ENCODE data around the gene PDXK. TPM values are rescaled to one million over a fixed set of nuclear protein-coding genes. Genes with fewer than 3 reads are reported as not detected.

The PDXK gene
- polyA plus RNA-seq, 4 donors = 65.4 to 105 (median 67.6) TPM

DNA sequence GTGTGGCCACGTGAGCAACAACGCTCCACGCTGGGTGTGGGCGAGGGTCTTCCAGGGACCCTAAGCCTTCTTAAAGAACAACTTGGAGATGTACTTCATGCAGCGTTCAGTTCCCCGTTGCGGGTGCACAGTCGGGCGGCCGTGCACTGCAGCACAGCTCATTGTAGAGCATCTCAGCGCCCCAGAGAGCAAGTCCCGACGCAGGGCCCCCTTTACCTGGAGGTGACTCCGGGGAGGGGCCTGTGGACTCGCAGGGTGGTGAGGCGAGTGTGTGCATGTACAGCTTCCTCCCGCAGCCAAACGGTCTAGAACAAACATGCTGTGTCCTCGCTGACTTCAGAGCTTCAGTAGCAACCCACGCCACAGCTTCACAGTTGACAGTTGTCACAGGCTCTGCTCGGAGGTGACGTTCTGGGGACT lies 89.9 kb downstream of the PDXK start:
- WGBS, 3 donors = 79 to 88% (median 82%) methylated on average over 22 of the region's 22 CpGs
- Histone ChIP-seq H3K9me3 (ENCODE audit: control insufficient read depth in 2 of 2, insufficient read depth in 1 of 2, low read depth in 1 of 2, low read length in 1 of 2) (no peaks in the 10 kb centered on the region), H3K4me3 (ENCODE audit: low read depth in 1 of 3, low read length in 3 of 3) (no peak overlapping the region), H3K27ac (ENCODE audit: low read depth in 1 of 3, low read length in 2 of 3) (no peak overlapping the region), H3K4me1 (ENCODE audit: control insufficient read depth in 3 of 3, insufficient read depth in 2 of 3, low read depth in 1 of 3, low read length in 2 of 3) (peaks cover 0 to 4% (median 3%) of the 10 kb centered on the region in 3 donors), H3K36me3 (ENCODE audit: control insufficient read depth in 3 of 3, insufficient read depth in 2 of 3, low read depth in 1 of 3, low read length in 3 of 3) (peaks cover 0 to 26% (median 0%) of the 10 kb centered on the region in 3 donors), H3K27me3 (ENCODE audit: control insufficient read depth in 3 of 3, insufficient read depth in 3 of 3, low read length in 3 of 3) (no peaks in the 10 kb centered on the region)
- FAIRE-seq (no peak), DNase-seq (no peak)

DNA sequence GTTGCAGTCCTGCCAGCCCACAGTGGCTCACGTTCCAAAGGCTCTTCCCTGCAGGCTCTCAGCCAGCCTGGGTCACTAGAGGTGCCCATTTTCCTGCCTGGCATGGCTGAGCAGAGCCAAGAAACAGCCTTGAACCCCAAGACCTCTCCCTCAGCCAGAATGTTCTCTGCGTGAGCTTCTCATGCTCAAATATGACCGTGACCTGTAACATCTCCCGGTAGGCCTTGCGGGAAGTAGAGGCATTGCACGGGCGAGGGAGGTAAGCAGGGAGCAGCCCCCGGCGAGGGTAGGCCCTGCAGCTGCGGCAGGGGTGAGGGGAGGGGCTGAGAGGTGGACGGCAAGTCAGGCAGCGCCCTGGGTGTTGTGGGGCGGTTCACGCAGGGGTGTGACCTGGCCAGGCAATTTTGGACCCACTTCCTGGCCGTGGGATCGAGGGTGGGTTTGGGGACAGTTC lies 90.4 kb downstream of the PDXK start:
- no peaks in the 10 kb centered on the region for H3K27me3 ChIP-seq (ENCODE audit: control insufficient read depth in 3 of 3, insufficient read depth in 3 of 3, low read length in 3 of 3)
- FAIRE-seq = no peak
- WGBS, 3 donors = 83 to 88% (median 85%) methylated on average over 14 to 16 of the region's 16 CpGs
- H3K36me3 ChIP-seq (ENCODE audit: control insufficient read depth in 3 of 3, insufficient read depth in 2 of 3, low read depth in 1 of 3, low read length in 3 of 3) = peaks cover 0 to 21% (median 0%) of the 10 kb centered on the region in 3 donors
- no peak overlapping the region for H3K4me3 ChIP-seq (ENCODE audit: low read depth in 1 of 3, low read length in 3 of 3)
- H3K4me1 ChIP-seq (ENCODE audit: control insufficient read depth in 3 of 3, insufficient read depth in 2 of 3, low read depth in 1 of 3, low read length in 2 of 3) = peaks cover 0 to 4% (median 3%) of the 10 kb centered on the region in 3 donors
- H3K27ac ChIP-seq (ENCODE audit: low read depth in 1 of 3, low read length in 2 of 3) = no peak overlapping the region
- no peaks in the 10 kb centered on the region for H3K9me3 ChIP-seq (ENCODE audit: control insufficient read depth in 2 of 2, insufficient read depth in 1 of 2, low read depth in 1 of 2, low read length in 1 of 2)
- no peak for DNase-seq

DNA sequence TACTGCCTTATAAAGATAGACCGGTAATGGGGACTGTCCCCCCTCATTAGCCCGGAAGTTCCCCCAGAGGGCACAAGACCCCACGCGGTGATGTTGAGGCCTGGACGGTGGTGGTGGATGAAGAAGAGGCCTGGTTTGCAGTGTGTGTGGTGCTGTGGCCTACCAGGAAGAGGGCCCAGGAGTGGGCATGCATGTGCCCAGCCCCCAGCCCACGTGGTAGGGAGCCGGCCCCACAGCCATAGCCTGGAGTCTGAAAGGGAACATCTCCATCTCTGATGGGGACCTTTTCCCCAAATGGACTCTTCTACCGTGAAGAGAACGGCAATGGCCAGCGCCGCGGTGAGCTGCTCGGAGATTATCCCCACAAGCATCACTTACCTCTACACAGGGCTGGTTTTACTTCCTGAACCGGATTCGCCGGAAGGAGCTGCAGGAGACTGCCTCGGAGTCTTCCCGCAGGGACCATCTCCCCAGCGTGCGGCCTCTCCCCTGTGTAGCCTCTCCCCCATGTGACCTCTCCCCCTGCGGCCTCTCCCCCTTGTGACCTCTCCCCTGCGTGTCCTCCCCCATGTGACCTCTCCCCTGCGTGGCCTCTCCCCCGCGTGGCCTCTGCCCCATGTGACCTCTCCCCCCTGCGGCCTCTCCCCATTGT lies 91.0 kb downstream of the PDXK start:
- Histone ChIP-seq H3K4me1 (ENCODE audit: control insufficient read depth in 3 of 3, insufficient read depth in 2 of 3, low read depth in 1 of 3, low read length in 2 of 3) (peaks cover 0 to 4% (median 3%) of the 10 kb centered on the region in 3 donors), H3K36me3 (ENCODE audit: control insufficient read depth in 3 of 3, insufficient read depth in 2 of 3, low read depth in 1 of 3, low read length in 3 of 3) (peaks cover 0 to 17% (median 0%) of the 10 kb centered on the region in 3 donors), H3K9me3 (ENCODE audit: control insufficient read depth in 2 of 2, insufficient read depth in 1 of 2, low read depth in 1 of 2, low read length in 1 of 2) (no peaks in the 10 kb centered on the region), H3K27me3 (ENCODE audit: control insufficient read depth in 3 of 3, insufficient read depth in 3 of 3, low read length in 3 of 3) (no peaks in the 10 kb centered on the region), H3K27ac (ENCODE audit: low read depth in 1 of 3, low read length in 2 of 3) (no peak overlapping the region), H3K4me3 (ENCODE audit: low read depth in 1 of 3, low read length in 3 of 3) (no peak overlapping the region)
- DNase-seq (no peak), FAIRE-seq (no peak)
- 50 to 69% (median 54%) methylated on average over 25 to 26 of the region's 26 CpGs for WGBS, 3 donors

DNA sequence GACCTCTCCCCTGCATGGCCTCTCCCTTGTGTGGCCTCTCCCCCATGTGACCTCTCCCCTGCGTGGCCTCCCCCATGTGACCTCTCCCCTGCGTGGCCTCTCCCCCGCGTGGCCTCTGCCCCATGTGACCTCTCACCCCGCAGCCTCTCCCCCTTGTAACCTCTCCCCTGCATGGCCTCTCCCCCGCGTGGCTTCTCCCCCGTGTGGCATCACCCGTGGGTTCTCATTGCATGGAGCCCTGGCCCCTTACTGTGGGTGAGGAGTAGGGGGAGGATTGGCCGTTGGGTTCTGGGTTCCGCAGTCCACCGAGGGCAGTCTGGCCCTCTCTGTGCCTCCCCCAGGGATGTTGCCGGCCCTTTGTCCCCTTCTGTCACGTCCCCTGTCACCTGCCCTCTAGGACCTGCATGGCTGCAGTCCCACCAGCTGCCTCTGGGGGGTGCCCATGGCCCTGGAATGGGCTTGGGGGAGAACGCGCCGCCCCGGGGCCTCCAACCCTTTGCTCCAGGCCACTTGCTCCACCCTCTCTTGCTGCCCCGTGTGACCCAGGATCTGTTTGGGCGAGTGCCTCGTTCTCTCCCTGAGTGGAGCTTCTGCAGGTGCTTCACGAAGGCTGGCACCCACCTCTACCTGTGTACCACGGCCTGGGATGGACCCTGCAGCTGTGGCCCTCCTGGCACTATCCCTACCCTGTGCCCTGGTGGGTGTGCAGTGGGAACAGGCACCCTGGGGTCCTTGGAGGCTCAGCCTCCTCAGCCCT lies 91.8 kb downstream of the PDXK start:
- FAIRE-seq = no peak

DNA sequence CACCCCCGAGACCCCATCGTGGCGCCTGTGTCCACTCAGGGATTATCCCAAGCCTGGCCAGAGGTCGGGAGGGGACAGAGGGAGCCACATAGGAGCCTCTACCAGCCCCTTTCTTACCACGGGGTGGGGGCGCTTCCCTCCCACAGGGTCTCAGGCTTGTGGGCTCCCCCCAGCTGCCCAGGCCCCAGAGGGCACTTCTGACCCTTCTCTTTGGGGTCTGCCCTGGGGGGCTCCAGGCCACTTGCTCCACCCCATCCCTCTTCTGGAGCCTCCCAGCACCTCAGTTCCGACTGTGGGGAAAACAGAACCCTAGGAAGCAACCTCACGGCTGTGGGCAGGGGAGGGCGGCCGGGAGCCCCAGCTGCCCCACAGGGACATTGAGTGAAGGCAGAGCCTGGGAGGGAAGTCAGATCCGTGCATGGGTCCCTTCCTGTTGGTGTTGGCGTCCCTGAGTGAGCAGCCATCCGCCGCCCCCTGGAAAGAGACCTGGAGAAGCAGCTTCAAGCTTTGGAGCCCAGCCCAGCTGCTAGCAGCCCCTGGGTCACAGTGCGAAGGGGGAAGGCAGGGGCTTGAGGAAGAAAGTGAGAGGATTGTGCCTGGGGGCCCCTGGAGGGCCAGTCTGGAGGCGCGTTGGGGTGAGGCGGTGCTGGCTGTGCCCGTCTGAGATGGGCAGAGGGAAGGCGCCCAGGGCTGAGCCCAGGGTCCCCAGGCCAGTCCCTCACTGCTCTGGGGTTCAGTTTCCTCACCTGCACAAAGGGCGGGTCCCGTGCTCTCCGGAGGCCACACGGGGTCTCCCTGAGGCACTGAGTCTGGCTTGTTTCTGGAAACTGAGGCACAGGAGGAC lies 92.6 kb downstream of the PDXK start:
- no peaks in the 10 kb centered on the region for H3K27me3 ChIP-seq (ENCODE audit: control insufficient read depth in 3 of 3, insufficient read depth in 3 of 3, low read length in 3 of 3)
- FAIRE-seq (no peak), DNase-seq (no peak)
- peaks cover 0 to 8% (median 0%) of the 10 kb centered on the region in 3 donors for H3K36me3 ChIP-seq (ENCODE audit: control insufficient read depth in 3 of 3, insufficient read depth in 2 of 3, low read depth in 1 of 3, low read length in 3 of 3)
- WGBS, 3 donors = 29 to 69% (median 53%) methylated on average over 18 to 24 of the region's 24 CpGs
- no peak overlapping the region for H3K4me3 ChIP-seq (ENCODE audit: low read depth in 1 of 3, low read length in 3 of 3)
- H3K9me3 ChIP-seq (ENCODE audit: control insufficient read depth in 2 of 2, insufficient read depth in 1 of 2, low read depth in 1 of 2, low read length in 1 of 2) = no peaks in the 10 kb centered on the region
- H3K4me1 ChIP-seq (ENCODE audit: control insufficient read depth in 3 of 3, insufficient read depth in 2 of 3, low read depth in 1 of 3, low read length in 2 of 3) = peaks cover 0 to 4% (median 3%) of the 10 kb centered on the region in 3 donors
- no peak overlapping the region for H3K27ac ChIP-seq (ENCODE audit: low read depth in 1 of 3, low read length in 2 of 3)

More for the DNA sequence above, 91.8 kb downstream of the PDXK start:
- H3K27ac ChIP-seq (ENCODE audit: low read depth in 1 of 3, low read length in 2 of 3) = no peak overlapping the region
- 10 to 16% (median 12%) methylated on average over 22 to 23 of the region's 23 CpGs for WGBS, 3 donors
- no peaks in the 10 kb centered on the region for H3K27me3 ChIP-seq (ENCODE audit: control insufficient read depth in 3 of 3, insufficient read depth in 3 of 3, low read length in 3 of 3)
- H3K4me3 ChIP-seq (ENCODE audit: low read depth in 1 of 3, low read length in 3 of 3) = no peak overlapping the region
- peak; percentile 86 to 89 for DNase-seq
- H3K9me3 ChIP-seq (ENCODE audit: control insufficient read depth in 2 of 2, insufficient read depth in 1 of 2, low read depth in 1 of 2, low read length in 1 of 2) = no peaks in the 10 kb centered on the region
- peaks cover 0 to 4% (median 3%) of the 10 kb centered on the region in 3 donors for H3K4me1 ChIP-seq (ENCODE audit: control insufficient read depth in 3 of 3, insufficient read depth in 2 of 3, low read depth in 1 of 3, low read length in 2 of 3)
- peaks cover 0 to 16% (median 0%) of the 10 kb centered on the region in 3 donors for H3K36me3 ChIP-seq (ENCODE audit: control insufficient read depth in 3 of 3, insufficient read depth in 2 of 3, low read depth in 1 of 3, low read length in 3 of 3)

Other genes starting within 250 kb of the PDXK start
- under 1 TPM in 3 of 4 donors, not detected in 1; 0.22 to 0.78 (median 0.49) TPM for gene HSF2BP, start 59.6 kb upstream of the PDXK start, polyA plus RNA-seq
- 10 to 100 TPM in 2 of 4 donors, 1 to 10 TPM in 2; 3.4 to 19.5 (median 7.7) TPM for gene RRP1B, start 59.6 kb upstream of the PDXK start, polyA plus RNA-seq
- gene CSTB, start 57.2 kb downstream of the PDXK start, polyA plus RNA-seq = 100 to 1,000 TPM in 1 of 4 donors, 10 to 100 TPM in 3; 42.1 to 109 (median 61.5) TPM
- gene RRP1, start 70.4 kb downstream of the PDXK start, polyA plus RNA-seq = 10 to 100 TPM in 3 of 4 donors, 1 to 10 TPM in 1; 7.2 to 21.0 (median 12.5) TPM
- 10 to 100 TPM; 21.3 to 93.2 (median 42.8) TPM for gene AGPAT3, start 146.1 kb downstream of the PDXK start, polyA plus RNA-seq